ENCODE data around the gene RNF123.

RNF123 gene

DNA sequence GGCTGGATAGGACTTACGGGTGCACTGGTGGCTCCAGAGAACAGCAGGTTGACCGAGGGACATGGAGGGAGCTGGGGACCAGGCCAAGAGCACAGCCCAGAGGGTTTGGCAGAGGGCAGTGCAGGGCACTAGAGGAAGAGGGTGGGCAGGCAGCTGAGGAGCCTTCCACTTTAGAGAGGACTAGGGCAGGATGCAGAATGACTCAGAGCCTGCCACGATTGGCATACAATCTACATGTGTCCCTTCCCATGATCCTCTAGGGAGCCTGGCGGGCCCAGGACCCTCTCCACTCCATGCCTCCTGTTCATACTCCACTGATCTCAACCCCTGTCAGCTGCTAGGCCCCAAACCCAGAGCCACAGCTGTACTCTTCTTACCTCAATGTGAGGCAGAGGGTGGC lies 29.6 kb upstream of the RNF123 start:
- DNase-seq = no peak

DNA sequence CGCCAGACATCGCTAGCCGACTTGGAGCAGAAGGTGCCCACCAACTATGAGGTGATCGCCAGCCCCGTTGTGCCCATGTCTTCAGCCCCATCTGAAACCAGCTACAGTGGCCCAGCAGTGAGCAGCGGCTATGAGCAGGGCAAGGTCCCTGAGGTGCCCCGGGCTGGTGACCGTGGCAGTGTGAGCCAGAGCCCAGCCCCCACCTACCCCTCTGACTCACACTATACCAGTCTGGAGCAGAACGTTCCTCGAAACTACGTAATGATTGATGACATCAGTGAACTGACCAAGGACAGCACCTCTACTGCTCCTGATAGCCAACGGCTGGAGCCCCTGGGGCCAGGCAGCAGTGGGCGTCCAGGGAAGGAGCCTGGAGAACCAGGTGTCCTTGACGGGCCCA lies 28.1 kb upstream of the RNF123 start:
- no peak for DNase-seq

DNA sequence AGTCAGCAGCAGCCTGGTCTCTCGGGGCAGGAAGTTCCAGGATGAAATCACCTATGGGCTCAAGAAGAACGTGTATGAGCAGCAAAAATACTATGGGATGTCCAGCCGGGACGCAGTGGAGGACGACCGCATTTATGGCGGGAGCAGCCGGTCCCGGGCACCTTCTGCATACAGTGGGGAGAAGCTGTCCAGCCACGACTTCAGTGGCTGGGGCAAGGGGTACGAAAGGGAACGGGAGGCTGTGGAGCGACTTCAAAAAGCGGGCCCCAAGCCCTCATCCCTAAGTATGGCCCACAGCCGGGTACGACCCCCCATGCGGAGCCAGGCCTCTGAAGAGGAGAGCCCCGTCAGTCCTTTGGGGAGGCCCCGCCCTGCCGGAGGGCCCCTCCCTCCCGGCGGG lies 27.3 kb upstream of the RNF123 start:
- DNase-seq = no peak

DNA sequence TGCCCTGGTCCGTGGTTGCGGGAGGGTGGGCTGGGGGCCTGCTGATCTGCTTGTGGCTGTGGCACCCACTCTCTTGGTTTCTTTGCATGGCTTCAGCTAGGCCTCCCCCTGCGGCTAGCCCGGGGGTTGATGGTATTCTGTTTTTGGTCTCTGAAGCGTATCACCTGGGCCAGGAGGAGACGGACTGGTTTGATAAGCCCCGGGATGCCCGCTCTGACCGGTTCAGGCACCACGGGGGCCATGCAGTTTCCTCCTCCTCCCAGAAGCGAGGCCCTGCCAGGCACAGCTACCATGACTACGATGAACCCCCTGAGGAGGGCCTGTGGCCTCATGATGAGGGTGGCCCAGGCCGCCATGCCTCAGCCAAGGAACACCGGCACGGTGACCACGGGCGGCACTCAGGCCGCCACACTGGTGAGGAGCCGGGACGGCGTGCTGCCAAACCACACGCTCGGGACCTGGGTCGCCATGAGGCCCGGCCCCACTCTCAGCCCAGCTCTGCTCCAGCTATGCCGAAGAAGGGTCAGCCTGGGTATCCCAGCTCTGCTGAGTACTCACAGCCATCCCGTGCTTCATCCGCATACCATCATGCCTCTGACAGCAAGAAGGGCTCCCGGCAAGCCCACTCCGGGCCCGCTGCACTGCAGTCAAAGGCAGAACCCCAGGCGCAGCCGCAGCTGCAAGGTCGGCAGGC lies 26.5 kb upstream of the RNF123 start:
- no peak for DNase-seq

DNA sequence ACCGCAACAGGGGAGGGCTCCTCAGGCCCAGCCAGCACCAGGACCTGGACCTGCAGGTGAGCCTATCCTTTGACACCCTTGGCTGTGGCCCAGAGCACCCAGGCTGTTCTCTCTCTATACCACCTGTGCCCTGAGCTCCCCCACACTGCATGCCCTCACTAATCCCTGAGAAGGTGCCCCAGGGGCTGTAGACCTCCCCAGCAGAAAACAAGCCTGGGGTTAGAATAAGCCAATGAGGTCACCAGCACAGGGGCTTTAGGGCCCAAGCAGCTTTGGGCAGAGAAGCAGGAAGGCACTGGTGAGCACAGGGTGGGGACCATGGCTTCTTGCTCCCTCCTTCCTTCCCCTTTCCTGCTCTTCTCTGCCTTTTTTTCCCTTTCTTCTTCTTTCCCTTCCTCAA lies 25.5 kb upstream of the RNF123 start:
- DNase-seq = no peak

DNA sequence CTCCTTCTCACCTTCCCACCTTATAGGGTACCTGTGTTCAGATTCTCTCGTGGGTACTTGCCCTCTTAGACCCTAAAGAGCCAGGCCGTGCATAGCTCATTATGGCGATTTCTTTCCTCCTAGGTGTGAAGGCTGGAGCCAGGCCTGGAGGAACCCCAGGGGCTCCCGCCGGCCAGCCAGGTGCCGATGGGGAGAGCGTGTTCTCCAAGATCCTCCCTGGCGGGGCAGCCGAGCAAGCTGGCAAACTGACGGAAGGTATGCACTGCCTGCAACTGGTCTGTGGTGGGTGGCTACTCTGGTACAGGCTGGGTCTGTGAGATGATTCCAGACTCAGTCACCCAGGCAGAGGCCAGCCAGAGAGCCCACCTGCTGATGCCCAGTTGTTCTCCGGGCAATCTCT lies 25.1 kb upstream of the RNF123 start:
- DNase-seq = no peak

DNA sequence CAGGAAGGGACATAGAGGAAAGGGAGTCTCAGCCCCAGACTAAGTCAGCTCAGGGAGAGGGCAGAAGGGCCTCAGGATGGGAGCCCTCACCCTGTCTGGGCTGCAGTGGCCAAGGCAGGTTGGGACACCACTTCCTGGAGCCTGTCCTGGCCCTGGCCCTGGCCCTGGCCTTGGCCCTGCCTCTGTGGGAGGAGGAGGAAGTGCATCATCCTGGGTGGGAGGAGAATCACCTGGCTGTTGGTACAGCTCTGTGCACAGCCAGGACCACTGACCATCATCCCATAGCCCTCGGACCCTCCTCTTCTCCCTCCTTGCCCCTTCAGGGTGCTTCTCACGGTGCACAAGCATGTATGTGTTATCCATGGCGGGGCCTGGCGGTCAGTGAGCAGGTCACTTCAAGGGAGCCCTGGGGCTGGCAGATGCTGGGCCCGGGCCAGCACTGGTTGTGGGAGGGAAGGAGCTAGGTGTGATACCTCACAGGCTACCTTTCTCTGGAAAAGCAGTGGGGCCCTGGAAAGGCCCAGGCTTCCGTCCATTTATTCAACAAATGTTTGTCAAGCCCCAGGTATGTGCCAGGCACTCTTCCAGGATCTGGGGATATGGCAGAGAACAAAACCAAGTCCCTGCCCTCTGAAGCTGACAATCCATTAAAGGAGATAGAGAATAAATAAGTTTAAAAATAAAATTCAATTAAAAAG lies 23.4 kb upstream of the RNF123 start:
- no peak for DNase-seq

DNA sequence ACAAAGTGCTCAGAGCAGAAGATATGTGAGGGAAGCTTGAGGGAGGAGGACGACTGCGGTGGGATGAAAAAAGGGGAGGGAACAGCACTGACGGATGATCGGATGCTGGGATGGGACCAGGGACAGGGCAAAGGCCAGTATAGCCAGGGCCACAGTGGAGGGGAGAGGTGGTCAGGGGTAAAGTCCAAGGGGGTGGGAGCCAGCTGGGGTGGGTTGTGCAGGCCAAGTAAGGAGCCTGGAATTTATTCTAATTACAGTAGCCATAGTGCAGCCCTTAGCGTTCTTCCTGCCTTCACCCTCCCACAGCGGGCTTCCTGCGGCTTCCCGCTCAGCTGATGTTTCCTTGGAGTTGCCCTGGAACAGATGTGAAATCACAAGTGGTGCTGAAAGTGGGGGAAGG lies 22.8 kb upstream of the RNF123 start:
- DNase-seq = peak; percentile 15

DNA sequence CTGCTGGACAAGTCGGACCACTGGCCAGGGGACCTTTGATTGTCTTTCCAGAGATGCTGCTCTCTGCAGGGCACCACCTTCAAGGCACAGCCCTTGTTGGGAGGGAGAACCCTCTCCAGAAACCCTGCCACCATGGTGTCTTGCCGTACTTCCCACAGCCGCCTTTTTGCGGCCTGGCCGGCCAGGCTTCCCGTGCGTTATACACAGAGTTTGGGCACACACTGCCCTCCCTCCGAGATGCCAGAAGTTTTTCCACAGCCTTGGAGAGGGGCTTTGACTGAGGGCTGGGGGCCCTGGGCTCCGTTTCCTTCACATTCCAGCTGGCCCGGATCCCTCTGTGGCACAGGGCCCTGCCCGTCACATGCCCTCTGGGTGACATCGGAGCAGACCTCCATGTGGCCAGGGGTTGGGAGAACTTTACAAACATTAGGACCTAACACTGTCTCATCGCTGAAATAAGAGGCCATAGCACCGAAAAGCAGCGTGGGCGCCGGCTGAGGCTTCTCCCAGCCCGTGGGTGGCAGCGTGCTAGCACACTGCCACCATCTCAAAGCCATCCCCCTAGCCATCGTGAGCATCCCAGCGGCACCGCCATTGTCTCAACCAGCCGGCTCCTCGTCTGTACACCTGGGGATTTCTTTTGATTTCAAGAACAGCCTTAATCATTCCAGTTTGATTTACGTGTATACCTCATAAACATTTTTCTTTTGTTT lies 21.5 kb upstream of the RNF123 start:
- no peak for DNase-seq

DNA sequence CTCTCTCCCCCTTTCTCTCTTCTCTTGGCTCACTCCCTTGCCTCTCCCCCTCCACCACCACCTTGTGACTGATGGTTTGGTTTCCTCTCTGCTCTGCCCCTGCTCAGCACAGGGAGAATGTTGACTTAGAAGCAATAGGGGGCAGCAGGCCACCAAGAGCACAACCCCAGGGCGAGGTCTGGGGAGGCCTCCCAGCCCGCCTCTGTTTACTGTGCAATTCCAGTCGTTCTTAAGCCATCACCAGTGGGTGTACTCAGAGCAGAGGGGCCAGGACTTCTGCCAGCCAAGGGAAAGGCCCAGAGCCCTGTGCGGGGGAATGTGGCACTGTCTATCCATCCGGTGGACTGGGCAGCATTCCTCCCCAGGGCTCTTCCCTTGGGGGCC lies 21.0 kb upstream of the RNF123 start:
- DNase-seq = no peak

DNA sequence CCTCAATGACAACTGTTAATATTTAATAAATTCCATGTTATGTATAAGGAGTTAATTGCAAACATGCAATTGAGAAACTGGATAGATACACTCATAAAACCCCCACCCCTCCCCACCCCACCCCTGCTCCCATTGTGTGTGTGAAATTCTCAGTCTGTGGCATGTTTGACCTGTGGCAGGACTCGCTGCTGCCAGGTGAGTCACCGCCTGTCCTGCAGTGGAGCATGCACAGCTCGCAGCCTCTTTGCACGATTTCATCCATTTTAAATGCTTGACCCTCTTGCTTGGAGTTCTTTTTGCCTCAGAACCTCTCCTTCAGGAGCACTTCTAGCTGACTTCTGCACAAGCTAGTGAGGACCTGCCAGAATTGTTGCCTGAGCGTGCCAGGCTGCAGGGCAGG lies 20.5 kb upstream of the RNF123 start:
- DNase-seq = no peak

DNA sequence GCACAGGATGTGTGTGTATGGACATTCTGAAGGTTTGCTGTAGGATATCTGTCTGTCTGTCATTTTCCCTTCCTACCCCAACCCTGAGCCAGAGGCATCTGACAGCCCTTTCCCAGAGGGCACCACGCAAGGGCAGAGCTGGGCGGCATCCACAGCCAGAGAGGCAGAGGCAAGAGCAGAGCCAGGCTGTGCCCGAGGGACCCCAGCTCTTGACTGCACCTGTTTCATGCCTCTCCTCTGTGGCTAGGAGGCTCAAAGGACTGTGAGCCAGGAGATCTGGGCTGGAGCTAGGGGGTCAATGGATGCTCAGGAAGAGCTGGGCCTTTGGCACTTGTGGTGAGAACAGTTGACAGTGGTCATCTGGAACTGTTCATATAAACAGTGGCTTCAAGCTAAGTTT lies 20.0 kb upstream of the RNF123 start:
- no peak for DNase-seq

DNA sequence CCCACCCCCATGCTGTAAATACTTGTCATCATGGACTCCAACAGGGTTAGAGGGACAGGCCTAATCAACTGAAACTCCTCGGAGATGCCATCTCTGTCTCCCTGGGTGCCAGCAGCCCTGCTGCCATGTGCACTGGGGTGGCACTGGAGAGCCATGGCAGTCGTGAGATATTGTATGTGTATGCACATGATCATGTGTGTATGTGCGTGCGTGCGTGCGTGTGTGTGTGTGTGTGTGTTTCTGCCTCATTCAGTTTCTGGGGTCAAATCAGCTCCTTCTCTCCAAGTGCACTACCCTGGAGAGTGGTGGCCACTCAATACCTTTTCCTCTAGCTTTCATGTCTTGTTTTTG lies 18.4 kb upstream of the RNF123 start:
- no peak for DNase-seq

DNA sequence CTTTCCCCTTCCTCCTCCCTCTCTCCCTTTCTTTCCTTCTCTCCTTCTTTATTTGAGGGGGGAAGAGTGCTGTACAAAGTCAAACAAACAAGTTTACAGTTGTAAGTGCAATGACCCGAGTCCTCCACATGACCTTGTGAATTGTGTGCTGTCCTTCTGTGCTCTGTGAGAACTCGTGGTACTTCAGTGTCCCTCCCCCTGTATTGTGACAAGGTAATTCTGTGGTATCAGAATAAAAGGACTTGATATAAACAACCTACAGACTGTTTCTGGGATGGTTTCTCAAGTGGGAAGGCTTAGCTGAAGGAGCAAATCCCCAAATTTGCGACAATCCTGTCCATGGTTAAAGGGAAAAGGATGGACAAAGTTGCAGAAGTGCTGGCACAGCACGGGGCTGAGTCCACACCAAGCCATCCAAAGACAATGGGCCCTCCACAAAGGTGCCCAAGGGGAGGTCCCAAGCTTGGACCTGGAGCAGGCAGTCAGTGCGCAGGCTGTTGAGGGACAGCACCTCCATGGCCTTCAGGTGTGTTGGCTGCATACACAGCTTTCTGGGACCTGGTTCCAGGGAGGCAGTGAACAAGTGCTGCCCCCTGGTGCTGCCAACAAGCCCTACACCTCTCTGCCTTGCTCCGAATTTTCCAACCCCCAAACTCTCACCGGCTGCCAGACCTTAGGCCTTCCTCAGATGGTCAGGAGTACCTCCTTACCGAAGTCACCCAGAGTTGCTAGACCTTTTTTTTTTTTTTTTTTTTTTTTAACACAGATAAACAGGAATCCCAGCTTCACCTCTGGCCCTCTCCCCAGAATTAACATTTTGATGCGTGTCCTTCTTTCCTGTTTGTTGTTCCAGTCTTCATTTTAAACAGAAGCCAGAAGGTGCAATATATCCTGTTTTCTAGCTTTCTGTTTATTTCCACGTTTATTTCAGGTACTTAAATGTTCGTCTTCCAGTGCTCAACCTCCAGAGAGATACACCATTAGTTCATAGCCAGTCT lies 17.8 kb upstream of the RNF123 start:
- DNase-seq = peak; percentile 91

DNA sequence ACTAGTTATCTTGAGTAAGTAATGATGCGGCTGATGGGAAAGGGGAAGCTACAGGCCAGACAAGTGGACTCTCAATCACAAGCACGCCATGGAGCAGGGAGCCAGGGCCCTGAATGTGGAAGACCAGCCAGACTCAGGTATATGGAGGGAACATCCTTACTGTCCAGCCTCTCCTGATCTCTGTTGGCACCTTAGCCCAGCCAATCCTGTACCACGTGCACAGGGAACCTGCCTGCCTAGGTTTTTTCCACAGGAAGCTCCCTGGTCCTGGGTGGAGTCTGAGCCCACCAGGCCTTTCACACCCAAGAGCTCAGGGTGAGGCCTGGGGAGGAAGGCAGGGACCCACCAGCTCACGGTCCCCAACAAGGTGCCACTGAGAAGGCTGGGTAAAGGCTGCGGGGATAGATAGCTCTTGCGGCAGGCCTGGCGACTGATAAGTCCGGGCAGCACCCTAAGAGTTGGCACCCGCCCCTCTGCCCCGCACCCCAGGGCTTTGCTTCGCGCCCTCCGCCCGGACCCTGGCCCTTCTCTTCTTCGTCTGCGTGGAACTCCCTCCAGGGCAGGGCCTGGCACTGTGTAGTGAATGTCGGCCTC lies 16.1 kb upstream of the RNF123 start:
- no peak for DNase-seq

DNA sequence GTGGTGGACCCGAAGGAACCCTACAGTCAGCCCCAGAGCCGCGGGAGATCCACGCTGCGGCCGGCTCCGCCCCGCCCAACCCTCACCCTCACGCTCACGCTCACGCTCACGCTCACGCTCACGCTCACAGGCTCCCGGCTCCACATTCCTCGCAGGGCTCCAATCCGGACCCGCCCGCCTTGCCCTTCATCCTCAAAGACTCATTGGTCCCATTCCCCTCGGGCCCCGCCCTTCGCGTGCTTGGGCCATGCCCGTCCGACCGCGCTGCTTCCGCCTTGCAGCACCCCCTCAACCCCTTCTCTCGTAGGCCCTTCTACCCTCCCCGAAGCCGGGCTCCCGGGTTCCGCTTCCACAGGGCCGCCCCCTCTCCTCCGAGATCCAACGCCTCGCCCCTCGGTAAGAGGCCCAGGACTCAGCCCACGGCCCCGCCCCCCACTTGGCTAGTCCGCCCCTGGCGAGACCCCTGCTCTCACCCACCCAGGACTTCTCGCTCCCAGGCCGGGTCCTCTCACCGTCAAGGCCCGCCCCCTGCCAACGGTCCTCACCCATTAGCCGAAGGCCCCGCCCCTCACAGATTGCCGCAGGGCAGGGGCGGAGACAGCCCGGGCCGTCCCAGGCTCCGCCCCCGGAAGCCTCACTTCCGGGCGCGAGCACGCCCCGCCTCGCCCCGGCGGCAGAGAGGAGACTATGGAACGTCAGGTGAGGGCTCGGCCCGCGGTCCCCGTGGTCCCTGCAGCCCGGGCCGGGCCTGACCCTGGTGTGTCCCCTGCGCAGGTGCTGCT lies 15.5 kb upstream of the RNF123 start, which contains the start of gene APEH:
Gene APEH, plus strand, starts transcription at position 637 of the 782 bp plus-strand sequence. Its CDS starts 51 bp downstream, at position 688.
- DNase-seq = peak; percentile 98

DNA sequence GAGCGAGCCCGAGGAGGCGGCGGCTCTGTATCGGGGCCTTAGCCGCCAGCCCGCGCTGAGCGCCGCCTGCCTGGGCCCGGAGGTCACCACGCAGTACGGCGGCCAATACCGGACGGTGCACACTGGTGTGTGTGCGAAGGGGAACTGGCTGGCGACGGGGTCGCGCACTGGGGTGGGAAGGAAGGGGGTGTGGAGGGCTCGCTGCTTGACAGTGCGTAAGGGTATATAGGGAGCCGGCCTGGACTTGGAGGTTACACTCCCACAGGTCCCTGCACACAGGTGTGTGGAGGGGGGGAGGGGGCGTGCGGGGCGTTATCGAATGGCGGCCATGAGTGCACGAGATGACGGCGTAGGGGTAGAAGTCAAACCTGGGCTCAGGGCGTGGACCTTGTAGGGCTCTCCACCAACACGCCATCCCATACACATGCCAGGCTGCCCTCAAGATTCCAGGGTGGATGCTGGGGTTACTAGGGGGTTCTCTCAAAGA lies 14.8 kb upstream of the RNF123 start:
- DNase-seq = no peak

DNA sequence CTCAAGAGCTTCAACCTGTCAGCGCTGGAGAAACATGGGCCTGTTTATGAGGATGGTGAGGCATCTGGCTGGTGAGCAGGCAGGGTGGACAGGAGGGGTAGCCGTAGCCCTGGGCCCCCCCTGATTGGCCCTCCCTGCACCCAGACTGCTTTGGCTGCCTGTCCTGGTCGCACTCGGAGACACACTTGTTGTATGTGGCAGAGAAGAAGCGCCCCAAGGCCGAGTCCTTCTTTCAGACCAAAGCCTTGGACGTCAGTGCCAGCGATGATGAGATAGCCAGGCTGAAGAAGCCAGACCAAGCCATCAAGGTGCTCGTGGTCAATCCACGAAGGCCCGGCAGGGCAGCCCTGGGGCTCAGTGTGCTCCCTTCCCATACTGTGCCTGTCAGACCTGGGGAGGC lies 13.4 kb upstream of the RNF123 start:
- DNase-seq = no peak

DNA sequence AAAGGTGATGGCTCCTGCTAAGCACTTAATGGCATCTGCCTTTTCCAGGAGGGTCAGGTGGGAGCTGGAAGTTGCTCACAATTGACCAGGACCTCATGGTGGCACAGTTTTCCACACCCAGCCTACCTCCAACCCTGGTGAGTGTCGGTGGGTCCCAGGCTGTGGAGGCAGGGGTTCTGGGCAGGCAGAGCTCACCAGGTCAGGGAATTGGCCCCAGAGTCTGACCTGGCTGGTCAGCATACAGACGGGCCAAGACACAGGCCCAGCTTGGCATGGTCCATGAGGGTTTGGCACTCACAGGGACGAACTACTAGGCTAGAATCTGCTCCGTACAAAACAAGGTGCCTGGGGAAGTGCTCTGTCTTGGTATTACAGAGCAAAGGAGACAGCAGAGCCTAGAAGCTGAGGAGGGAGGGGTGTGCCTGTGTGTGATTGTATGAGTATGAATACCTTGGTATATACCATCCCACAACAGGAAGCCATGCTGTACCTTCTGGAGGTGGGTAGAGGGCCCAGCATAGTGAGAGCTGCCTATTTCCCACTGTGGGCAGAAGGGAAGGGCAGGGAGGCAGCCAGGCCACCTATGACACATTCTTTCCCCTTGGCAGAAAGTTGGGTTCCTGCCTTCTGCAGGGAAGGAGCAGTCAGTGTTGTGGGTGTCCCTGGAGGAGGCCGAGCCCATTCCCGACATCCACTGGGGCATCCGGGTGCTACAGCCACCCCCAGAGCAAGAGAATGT lies 8.7 kb upstream of the RNF123 start:
- DNase-seq = no peak

DNA sequence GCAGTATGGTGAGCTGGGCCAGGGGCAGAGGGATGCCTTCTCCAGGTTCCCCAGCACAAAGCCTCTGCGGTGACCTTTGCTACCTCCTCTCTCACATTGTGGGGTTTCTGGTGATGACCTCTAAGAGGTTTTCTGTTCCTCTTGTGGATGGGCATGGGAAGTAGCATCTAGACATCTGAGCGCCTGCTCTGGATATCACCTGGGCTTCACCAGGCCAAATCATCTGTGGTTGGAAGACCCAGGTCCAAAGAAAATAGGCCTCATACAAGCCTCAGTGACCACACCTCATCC lies 8.2 kb upstream of the RNF123 start:
- no peak for DNase-seq

DNA sequence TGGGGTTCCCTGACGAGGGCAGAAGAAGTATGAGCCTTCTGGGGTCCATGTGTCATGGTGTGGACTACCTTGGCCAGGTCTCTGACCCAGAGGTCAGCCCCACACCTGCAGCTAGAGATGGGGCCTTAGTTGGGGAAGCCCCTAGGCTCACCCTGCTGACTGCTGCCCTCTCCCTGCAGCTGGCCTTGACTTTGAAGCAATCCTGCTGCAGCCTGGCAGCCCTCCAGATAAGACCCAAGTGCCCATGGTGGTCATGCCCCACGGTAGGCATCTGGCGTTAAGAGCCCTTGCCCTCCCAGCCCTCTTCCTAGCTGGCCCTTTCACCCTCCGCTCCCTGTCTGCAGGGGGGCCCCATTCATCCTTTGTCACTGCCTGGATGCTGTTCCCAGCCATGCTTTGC lies 7.8 kb upstream of the RNF123 start:
- DNase-seq = no peak
